Adipocyte (in vitro differentiated cells): ENCODE measurements around the gene BTRC.

ENCODE experiments used
- DNase-seq: peaks from one replicate; pipeline ENCODE4 v3.0.0-alpha.2; 2015; ENCODE audit warnings: low read depth
- H3K27me3 ChIP-seq: replicated peaks from 2 replicates; pipeline ENCODE4 v1.7.0; 2013; ENCODE audit warnings: mild to moderate bottlenecking, low read length, moderate library complexity; ENCODE audit not compliant: control insufficient read depth, insufficient read depth
- H3K36me3 ChIP-seq: 2 replicates; pipeline ENCODE4 v1.7.0; 2013; ENCODE audit warnings: low read length, mild to moderate bottlenecking, moderate library complexity; ENCODE audit not compliant: control insufficient read depth, insufficient read depth, severe bottlenecking
- H3K4me1 ChIP-seq: 2 replicates; pipeline ENCODE4 v1.7.0; 2013; ENCODE audit warnings: mild to moderate bottlenecking, low read length, moderate library complexity; ENCODE audit not compliant: control insufficient read depth, insufficient read depth
- H3K4me3 ChIP-seq: 2 replicates; pipeline ENCODE4 v1.7.0; 2013; ENCODE audit warnings: mild to moderate bottlenecking, low read length, moderate library complexity
- H3K9ac ChIP-seq: 2 replicates; pipeline ENCODE4 v1.7.0; 2013; ENCODE audit warnings: mild to moderate bottlenecking, low read length, moderate library complexity
- H3K9me3 ChIP-seq: 2 replicates; pipeline ENCODE4 v1.7.0; 2013; ENCODE audit warnings: mild to moderate bottlenecking, low read length, moderate library complexity; ENCODE audit not compliant: control insufficient read depth

Gene BTRC

DNA sequence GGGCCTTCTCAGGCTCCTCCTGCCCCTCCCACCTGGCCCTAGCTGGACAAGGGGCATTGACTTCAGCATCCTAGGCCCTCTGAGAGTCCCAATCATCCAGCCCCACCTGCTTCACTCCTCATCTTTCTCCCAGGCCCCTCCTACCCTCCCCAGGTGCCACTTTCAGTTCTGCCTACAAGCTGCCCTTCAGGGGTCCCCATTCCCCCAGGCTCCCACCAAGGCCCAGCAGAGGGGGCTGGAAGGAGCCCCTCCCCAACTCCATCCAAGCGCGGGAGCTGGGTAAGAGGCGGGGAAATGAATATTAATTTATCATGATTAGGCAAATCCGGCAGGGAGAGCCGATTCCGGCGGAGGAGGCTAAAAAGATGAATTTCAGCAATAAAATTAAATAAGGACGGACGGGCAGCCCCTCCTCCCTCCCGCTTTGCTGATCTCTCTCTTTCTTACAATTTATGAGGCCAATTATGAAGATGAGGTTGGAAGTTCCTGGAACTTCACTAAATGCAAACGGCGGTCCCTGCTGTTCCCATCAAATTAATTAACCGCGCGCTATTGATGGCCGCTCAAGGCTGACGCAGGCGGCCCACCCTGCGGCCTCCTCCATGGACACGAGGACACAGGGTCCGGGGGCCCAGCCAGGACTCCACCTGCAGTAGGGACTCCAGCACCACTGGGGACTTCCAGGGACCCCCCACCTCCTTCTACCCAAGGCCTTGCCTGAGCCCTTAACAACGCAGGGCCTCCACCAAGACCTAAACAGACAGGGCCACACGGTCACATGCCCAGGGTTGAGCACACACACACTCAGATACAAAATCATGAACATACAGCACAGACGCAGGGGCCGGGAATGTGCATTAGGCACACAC, 220.2 kb downstream of the BTRC start:
- Histone ChIP-seq H3K27me3 (peaks cover 6% of the 10 kb centered on the region), H3K9ac (no peak overlapping the region), H3K4me3 (no peak overlapping the region), H3K9me3 (peaks cover 10% of the 10 kb centered on the region), H3K36me3 (peaks cover 7% of the 10 kb centered on the region), H3K4me1 (peaks cover 10% of the 10 kb centered on the region)
- DNase-seq: no peak

DNA sequence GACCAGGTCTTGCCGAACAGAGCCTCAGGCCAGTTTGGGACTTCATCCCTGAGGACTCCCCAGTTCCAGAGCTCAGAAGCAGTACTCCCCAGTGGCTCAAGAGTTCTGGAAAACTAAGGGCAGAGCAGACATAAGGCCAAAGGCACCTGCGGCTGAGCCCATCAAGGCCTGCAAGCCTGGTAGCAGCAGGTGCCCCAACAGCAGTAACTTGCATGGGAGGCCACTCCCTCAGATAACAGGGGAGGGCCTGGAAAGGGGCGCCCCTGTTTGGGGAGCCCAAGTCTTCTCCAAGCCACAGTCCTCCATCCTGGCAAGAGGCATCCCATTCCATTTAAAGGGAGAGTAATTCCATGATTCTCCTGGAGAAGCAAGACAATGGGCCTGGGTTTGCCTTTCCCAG, 221.1 kb downstream of the BTRC start:
- no peak overlapping the region for H3K4me3 ChIP-seq
- DNase-seq: no peak
- H3K4me1 ChIP-seq: peaks cover 3% of the 10 kb centered on the region
- no peak overlapping the region for H3K9ac ChIP-seq
- peaks cover 10% of the 10 kb centered on the region for H3K9me3 ChIP-seq
- peaks cover 16% of the 10 kb centered on the region for H3K36me3 ChIP-seq
- H3K27me3 ChIP-seq: no peaks in the 10 kb centered on the region

DNA sequence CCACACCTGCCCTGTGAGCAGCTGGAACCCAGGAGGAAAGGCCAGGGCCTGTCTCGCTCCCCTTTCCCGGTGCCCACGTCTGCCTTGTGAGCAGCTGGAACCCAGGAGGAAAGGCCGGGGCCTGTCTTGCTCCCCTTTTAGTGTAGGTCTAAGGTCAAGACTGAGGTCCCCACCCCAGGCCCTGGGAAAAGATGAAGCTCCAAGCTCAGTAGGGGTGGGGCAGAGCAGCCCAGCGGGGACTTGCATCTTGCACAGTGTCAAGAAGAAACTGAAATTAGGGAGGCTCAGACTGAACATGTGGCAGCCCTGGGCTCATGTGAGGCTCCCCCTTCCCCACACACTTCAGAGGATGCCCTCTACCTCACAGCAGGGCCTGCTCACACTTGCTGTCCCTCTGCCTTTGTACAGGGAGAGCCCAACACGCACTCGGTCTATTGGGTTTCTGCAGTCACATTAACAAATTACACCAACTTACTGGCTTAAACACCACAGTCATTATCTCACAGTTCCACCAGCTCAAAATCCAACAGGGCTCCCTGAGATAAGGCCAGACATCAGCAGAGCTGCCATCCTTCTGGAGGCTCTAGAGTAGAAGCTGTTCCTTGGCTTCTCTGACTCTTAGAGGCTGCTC, 221.7 kb downstream of the BTRC start:
- Histone ChIP-seq H3K27me3 (no peaks in the 10 kb centered on the region), H3K36me3 (peaks cover 23% of the 10 kb centered on the region), H3K9me3 (peaks cover 10% of the 10 kb centered on the region), H3K9ac (no peak overlapping the region), H3K4me3 (no peak overlapping the region), H3K4me1 (no peaks in the 10 kb centered on the region)
- DNase-seq: no peak

GRCh38 chr10:101576211-101576863, 222.4 kb downstream of the BTRC start:
- Histone ChIP-seq H3K27me3 (no peaks in the 10 kb centered on the region), H3K36me3 (peaks cover 29% of the 10 kb centered on the region), H3K4me3 (no peak overlapping the region), H3K4me1 (no peaks in the 10 kb centered on the region), H3K9me3 (peaks cover 10% of the 10 kb centered on the region), H3K9ac (no peak overlapping the region)
- no peak for DNase-seq

DNA sequence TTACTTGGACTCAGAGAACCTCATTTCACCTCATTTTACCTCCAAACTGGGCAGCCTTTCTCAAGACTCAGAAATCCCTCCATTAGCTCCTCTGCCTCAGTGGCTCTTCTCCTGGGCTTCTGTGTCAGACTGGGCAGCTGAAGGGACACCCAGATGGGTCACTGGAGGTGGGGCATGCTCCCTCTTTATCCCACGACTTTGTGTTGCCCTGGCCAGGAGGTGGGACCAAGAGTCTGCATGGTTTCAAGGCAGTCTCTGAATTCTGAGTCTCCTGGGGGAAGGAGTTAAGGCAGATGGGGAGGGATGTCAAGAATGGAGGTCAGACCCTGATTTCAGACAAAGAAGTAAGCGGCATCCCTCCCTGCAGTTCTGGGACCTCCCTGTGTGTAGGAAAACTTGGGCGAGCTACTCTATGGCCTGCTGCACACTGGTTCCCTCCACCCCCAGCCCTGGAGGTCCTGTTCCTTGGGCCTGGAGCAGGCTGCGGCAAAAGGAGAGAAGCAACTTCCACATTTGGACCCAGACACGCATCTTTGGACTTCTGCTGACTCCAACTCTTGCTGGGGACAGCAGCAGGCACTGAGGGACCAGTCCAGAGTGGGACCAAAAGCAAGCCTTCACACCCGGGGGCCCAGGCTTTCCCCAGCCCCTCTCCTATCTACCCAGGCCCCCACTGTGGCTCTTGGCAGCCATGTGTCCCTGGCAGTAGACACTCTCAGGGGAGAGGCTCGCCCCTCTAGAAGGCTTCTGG, 223.3 kb downstream of the BTRC start:
- H3K4me1 ChIP-seq: no peaks in the 10 kb centered on the region
- no peak overlapping the region for H3K4me3 ChIP-seq
- no peaks in the 10 kb centered on the region for H3K27me3 ChIP-seq
- peaks cover 10% of the 10 kb centered on the region for H3K9me3 ChIP-seq
- no peak overlapping the region for H3K9ac ChIP-seq
- DNase-seq: no peak
- H3K36me3 ChIP-seq: peaks cover 31% of the 10 kb centered on the region

DNA sequence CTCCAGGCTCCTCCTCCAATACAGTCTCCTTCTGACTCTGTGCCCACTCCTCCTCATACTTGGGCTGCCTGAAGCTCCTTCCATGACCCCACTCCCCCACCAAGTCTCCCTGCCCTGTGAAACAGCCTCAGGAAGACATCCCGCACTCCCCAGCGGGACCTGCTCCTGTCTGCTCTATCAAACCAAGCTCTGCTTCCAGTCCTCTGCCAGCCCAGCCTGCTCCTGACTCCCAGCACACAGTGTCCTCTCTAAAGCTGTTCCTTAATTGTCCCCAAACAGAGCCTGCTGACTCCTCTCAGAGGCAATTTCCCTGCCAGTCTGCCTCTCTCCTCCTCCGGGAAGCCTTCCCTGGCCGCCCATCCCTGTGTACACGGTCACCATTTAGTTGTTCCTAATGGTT, 224.2 kb downstream of the BTRC start:
- H3K36me3 ChIP-seq: peaks cover 39% of the 10 kb centered on the region

DNA sequence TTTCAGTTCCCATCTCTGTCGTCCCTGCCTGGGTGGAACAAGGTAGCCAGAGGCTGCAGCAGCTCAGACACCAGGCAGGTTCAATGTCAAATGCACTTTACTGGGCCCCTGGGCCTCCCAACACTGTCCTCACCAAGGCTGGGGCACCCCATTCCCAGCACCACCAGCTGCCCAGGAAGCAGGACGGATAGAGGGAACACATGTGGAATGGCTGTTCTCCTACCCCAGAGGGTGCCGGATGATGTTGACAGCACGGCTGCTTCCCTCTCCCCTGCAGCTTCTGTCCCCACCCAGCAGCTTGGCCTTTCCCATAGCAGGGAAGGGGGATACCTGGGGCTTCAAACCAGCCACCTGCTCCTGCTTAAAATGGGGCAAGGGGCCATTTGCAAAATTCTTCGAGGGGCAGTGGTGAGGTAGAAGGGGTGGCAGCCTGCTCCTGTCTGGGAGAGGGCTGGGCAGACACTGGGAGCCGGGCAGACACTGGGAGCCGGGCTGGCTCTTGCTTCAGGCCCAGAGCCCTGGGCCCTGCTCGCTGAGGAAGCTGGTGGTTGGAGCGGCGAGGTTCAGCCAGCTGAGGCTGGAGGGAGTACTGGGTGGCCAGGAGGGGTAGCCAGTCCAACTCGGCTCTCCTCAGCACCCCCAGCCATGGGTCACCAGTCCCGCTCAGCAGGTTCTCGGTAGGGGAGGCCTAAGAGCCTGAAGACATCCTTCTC, 225.0 kb downstream of the BTRC start:
- Histone ChIP-seq H3K9me3 (no peaks in the 10 kb centered on the region), H3K4me1 (no peaks in the 10 kb centered on the region), H3K9ac (no peak overlapping the region), H3K27me3 (no peaks in the 10 kb centered on the region), H3K4me3 (no peak overlapping the region), H3K36me3 (peaks cover 46% of the 10 kb centered on the region)
- no peak for DNase-seq

More for the DNA sequence above, 224.2 kb downstream of the BTRC start:
- DNase-seq: no peak
- H3K27me3 ChIP-seq: no peaks in the 10 kb centered on the region
- H3K9me3 ChIP-seq: peaks cover 1% of the 10 kb centered on the region
- H3K4me3 ChIP-seq: no peak overlapping the region
- no peaks in the 10 kb centered on the region for H3K4me1 ChIP-seq
- H3K9ac ChIP-seq: no peak overlapping the region

DNA sequence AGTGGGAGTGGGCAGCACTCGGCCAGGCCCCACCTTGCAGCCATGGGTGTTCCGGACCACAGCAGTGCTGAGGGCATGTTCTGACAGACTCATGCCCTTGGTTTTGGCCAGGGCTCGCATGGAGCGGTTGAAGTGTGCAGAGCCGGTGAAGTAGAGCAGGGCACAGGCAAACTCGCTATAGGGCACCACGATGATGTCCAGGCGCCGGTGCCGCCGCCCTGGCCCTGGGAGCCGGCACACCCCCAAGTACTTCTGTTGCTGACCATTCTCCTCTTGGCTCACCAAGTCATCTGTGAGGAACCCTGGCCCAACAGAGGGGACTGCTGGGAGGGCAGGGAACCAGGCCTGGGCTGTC, 225.5 kb downstream of the BTRC start:
- H3K4me1 ChIP-seq: no peaks in the 10 kb centered on the region
- H3K27me3 ChIP-seq: no peaks in the 10 kb centered on the region
- H3K4me3 ChIP-seq: no peak overlapping the region
- H3K9ac ChIP-seq: no peak overlapping the region
- no peaks in the 10 kb centered on the region for H3K9me3 ChIP-seq
- no peak for DNase-seq
- H3K36me3 ChIP-seq: peaks cover 48% of the 10 kb centered on the region

DNA sequence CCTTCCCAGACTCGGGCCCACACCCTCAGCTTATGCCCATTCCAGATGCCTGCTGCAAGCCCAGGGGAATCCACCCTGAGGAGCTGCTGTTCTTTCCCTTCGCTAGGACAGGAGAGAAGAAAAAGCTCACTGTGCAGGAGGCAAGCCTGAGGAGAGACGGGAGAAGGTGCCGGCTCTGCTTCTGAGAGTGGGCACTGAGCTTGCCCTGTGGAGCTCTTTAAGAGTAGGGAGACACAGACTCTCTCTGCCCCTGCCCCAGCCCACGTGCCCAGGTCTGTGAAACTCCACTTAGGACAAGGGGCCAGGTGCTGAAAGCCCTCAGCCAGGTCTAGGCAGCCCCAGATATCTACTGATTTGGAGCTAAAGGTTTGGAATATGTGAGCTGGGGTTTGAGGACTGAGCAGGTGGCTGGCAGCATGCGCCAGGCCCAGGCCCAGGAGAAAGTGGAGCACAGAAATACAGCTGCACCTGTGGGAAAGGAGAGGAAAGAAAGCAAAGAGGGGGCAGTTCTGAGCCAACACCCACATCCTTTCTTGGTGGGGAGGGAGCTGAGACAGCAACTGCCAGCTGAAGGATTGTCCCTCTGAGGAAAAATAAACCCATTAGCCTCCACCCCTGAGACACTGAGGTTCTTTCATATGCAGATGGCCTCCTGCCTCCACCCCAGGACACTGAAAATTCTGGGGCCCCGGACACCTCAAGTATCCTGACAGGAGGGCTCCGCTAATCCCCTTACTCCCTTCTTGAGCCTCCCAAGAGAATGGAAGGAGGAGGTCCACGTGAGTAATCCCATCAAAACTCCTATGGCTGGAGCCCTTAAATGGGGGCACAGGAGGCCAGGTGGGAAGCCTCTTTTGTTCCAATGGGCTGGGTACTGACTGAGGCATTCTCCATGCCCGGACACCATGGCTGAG, 226.8 kb downstream of the BTRC start:
- H3K4me3 ChIP-seq: no peak overlapping the region
- no peaks in the 10 kb centered on the region for H3K27me3 ChIP-seq

GRCh38 chr10:101585841-101586240, 231.9 kb downstream of the BTRC start:
- Histone ChIP-seq H3K4me3 (no peak overlapping the region), H3K9me3 (no peaks in the 10 kb centered on the region), H3K4me1 (peaks cover 18% of the 10 kb centered on the region), H3K36me3 (peaks cover 34% of the 10 kb centered on the region), H3K9ac (no peak overlapping the region), H3K27me3 (no peaks in the 10 kb centered on the region)
- no peak for DNase-seq

More for the DNA sequence above, 226.8 kb downstream of the BTRC start:
- H3K36me3 ChIP-seq: peaks cover 58% of the 10 kb centered on the region
- H3K4me1 ChIP-seq: no peaks in the 10 kb centered on the region
- H3K9ac ChIP-seq: no peak overlapping the region
- no peak for DNase-seq
- no peaks in the 10 kb centered on the region for H3K9me3 ChIP-seq
